ENCODE data around the gene GIPC3. TPM values are rescaled to one million over a fixed set of nuclear protein-coding genes. Genes with fewer than 3 reads are reported as not detected.
A peak's percentile ranks its signal among the peaks of the same experiment; 100 is the strongest.

The GIPC3 gene
- total RNA-seq, 1 donor from 2014 or later = 6.1 TPM

DNA sequence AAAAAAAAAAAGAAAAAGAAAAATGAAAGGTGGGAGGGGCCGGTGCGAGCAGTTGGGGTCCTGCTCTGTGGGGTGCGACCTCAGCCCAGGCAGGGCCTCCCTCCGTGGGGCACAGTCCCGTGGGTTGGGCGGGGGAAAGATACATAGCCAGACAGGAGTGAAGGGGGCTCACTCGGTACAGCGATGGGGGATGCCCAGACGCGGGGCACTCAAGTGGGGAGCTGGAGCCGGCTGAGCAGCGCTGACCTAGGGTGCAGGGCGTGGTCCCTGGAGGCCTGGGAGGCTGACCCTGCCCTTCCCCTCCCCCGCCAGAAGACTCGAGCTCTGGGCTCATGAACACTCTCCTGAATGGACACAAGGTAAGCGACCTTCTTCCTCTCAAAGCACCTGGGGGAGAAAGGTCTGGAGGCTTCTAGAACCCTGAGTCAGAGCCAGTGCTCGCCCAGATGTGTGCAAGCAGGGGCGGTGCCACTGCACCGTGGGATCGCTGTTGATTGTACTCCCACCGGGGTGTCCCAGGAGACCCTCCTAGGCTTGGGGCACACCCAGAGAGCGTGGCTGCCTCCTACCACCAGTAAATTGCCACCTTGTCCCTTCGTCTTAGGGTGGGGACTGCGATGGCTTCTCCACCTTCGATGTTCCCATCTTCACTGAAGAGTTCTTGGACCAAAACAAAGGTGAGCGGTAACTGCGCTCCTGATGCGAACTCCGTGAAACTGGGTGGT lies 9.2 kb upstream of the GIPC3 start:
- H3K4me1 ChIP-seq = peaks cover 8 to 23% of the 10 kb centered on the region in 2 donors

DNA sequence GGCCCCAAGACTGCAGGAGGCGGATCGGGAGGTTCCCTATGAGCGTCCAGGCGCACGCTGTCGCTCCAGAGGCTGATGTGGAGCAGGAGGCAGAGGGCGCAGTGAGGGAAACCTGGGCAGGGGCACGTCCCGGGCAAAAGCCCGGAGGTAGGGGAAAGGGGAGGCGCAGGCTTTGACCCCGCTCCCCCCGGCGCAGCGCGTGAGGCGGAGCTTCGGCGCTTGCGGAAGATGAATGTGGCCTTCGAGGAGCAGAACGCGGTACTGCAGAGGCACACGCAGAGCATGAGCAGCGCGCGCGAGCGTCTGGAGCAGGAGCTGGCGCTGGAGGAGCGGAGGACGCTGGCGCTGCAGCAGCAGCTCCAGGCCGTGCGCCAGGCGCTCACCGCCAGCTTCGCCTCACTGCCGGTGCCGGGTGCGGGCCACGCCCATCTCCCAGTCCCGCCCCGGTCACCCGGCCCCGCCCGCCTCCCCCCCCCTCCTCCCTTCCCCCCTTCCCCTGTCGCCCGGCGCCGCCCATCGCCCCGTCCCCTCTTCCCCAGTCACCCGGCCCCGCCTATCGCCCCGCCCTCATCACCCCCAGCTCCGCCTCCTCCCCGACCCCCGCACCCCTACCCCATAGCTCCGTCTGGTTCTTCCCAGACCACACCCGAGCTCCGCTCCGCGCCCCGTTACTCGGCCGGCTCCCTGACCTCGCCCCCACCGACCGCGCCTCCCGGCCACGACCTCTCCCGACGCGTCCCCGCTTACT lies 8.4 kb upstream of the GIPC3 start:
- Histone ChIP-seq H3K4me3 (peak overlapping the region; percentile 27 to 36), H3K27ac (peak overlapping the region; percentile 47 to 56), H3K27me3 (no peaks in the 10 kb centered on the region), H3K4me1 (peaks cover 4 to 22% of the 10 kb centered on the region in 2 donors), H3K9me3 (no peaks in the 10 kb centered on the region), H3K36me3 (peaks cover 0 to 6% of the 10 kb centered on the region in 2 donors)
- TF ChIP-seq, protein P1, sequence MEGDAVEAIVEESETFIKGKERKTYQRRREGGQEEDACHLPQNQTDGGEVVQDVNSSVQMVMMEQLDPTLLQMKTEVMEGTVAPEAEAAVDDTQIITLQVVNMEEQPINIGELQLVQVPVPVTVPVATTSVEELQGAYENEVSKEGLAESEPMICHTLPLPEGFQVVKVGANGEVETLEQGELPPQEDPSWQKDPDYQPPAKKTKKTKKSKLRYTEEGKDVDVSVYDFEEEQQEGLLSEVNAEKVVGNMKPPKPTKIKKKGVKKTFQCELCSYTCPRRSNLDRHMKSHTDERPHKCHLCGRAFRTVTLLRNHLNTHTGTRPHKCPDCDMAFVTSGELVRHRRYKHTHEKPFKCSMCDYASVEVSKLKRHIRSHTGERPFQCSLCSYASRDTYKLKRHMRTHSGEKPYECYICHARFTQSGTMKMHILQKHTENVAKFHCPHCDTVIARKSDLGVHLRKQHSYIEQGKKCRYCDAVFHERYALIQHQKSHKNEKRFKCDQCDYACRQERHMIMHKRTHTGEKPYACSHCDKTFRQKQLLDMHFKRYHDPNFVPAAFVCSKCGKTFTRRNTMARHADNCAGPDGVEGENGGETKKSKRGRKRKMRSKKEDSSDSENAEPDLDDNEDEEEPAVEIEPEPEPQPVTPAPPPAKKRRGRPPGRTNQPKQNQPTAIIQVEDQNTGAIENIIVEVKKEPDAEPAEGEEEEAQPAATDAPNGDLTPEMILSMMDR (IDR thresholded peaks at IDR 0.05) = no peak
- DNase-seq (ENCODE audit: low spot score in 2 of 2) = no peak
- intact Hi-C loops (cut with DNase I) = no loop called here

More for the DNA sequence above, 9.2 kb upstream of the GIPC3 start:
- no peaks in the 10 kb centered on the region for H3K27me3 ChIP-seq
- peak overlapping the region; percentile 27 to 36 for H3K4me3 ChIP-seq
- no peak for DNase-seq (ENCODE audit: low spot score in 2 of 2)
- peak overlapping the region in 1 of 2 donors; percentile 56 for H3K27ac ChIP-seq
- TF ChIP-seq, protein P1 (IDR thresholded peaks at IDR 0.05) = no peak
- no peaks in the 10 kb centered on the region for H3K9me3 ChIP-seq
- intact Hi-C loops (cut with DNase I) = no loop called here
- H3K36me3 ChIP-seq = peaks cover 0 to 6% of the 10 kb centered on the region in 2 donors

DNA sequence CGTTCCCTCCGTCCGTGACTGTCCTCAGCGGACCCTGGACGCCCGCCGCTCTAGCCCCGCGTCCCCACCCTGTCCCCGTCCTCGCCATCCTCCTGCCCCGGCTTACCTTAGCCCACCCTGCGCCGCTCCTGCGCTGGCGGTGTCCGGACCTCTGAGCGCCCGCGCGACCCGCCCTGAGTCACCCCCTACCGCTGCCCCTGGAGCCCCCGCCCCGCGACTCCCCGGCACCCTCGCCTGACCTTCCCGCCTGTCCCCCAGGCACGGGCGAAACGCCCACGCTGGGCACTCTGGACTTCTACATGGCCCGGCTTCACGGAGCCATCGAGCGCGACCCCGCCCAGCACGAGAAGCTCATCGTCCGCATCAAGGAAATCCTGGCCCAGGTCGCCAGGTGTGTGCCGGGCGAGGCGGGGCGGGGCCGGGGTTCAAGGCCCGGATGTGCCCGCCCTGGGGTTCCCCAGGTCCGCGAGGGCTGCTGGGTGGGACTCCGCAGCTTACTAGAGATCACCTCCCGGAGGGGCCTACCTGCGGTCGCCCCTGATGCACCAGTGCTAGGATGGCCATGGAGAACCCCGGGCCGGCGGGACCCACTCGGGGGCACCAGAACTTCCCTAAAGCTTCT lies 7.4 kb upstream of the GIPC3 start:
- no peak for DNase-seq (ENCODE audit: low spot score in 2 of 2)
- intact Hi-C loops (cut with DNase I) = no loop called here
- H3K27ac ChIP-seq = peak overlapping the region in 1 of 2 donors; percentile 47
- peaks cover 0 to 17% of the 10 kb centered on the region in 2 donors for H3K4me1 ChIP-seq
- no peaks in the 10 kb centered on the region for H3K27me3 ChIP-seq
- no peaks in the 10 kb centered on the region for H3K9me3 ChIP-seq
- TF ChIP-seq, protein P1 (IDR thresholded peaks at IDR 0.05) = no peak
- peaks cover 0 to 6% of the 10 kb centered on the region in 2 donors for H3K36me3 ChIP-seq
- no peak overlapping the region for H3K4me3 ChIP-seq

DNA sequence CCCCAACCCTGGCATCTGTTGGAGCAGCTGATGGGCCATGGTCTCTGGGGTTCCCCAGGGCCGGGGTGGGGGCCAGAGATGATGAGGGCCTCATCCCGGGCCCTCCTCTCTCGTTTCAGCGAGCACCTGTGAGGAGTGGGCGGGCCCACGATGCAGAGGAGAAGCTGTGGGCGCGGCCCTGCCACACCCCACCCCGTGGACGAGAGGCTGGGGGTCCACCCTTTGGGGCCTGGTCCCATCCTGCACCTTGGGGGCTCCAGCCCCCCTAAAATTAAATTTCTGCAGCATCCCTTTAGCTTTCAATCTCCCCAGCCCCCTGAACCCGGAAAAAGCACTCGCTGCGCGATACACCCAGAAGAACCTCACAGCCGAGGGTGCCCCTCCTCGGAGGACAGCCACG lies 6.9 kb upstream of the GIPC3 start:
- no peak overlapping the region for H3K27ac ChIP-seq

More for the DNA sequence above, 6.9 kb upstream of the GIPC3 start:
- no peak overlapping the region for H3K4me3 ChIP-seq
- no peaks in the 10 kb centered on the region for H3K9me3 ChIP-seq
- H3K27me3 ChIP-seq = no peaks in the 10 kb centered on the region
- peaks cover 0 to 17% of the 10 kb centered on the region in 2 donors for H3K4me1 ChIP-seq
- TF ChIP-seq, protein P1 (IDR thresholded peaks at IDR 0.05) = no peak
- DNase-seq (ENCODE audit: low spot score in 2 of 2) = no peak
- H3K36me3 ChIP-seq = peaks cover 0 to 6% of the 10 kb centered on the region in 2 donors
- intact Hi-C loops (cut with DNase I) = no loop called here
